SK-N-SH (cell line): ENCODE results near the gene DCUN1D1.

Experiments used
- ELF1 ChIP-seq: IDR thresholded peaks from 2 replicates; pipeline ENCODE4 v1.4.0; 2012
- EP300 ChIP-seq, 2 experiments: IDR thresholded peaks; 2 replicates each; pipeline versions ENCODE4 v1.4.0 to v1.6.1; 2012; ENCODE audit warnings: borderline replicate concordance in 1 of 2, low read depth in 1 of 2, low read length in 1 of 2
- EZH2phosphoT487 ChIP-seq: fragments of 200-600 bp; sonication (generic); IDR thresholded peaks from 2 replicates; pipeline ENCODE4 v1.6.1; 2017; ENCODE audit warnings: low read depth, mixed run types, mild to moderate bottlenecking, antibody characterized with exemption, moderate library complexity, borderline replicate concordance
- POLR2AphosphoS5 ChIP-seq: IDR thresholded peaks from 2 replicates; pipeline ENCODE4 v1.6.1; 2012; ENCODE audit warnings: low read depth, low read length
- RAD21 ChIP-seq: IDR thresholded peaks from 2 replicates; pipeline ENCODE4 v1.6.1; 2012; ENCODE audit warnings: mild to moderate bottlenecking, low read length
- RCOR1 ChIP-seq: fragments of 150-350 bp; IDR thresholded peaks from 2 replicates; pipeline ENCODE4 v1.6.1; 2017; ENCODE audit warnings: antibody characterized with exemption, low read length
- TF ChIP-seq, protein P1 (sequence below): fragments of 200-600 bp; sonication (generic); IDR thresholded peaks from 2 replicates; pipeline ENCODE4 v1.6.1; 2017; ENCODE audit warnings: antibody characterized with exemption, mild to moderate bottlenecking, moderate library complexity
- TF ChIP-seq, protein P2 (sequence below): IDR thresholded peaks from 2 replicates; pipeline ENCODE4; 2012
- TF ChIP-seq, protein P3 (sequence below): IDR thresholded peaks from 2 replicates; pipeline ENCODE4 v1.4.0; 2012; ENCODE audit warnings: low read depth

DNA sequence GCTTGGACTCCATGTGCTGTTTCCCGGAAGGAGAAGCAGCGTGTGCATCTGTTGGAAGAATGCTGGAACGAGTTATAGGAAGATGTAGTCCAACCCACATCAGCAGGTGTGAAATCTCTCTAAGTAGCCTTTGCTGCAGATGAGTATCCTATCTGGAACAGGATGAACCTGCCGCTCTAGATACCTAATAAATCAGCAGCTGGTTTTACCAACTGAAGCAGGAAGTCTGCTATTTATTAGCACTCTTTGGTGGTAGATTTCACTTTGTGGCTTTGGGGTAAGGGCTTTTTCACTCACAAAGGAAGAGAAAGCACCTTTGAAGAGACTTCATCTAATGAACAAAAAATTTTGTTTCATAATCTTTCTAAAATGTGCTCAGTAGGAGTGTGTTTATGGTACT lies 66.4 kb downstream of the DCUN1D1 start:
- TF ChIP-seq, protein P1, sequence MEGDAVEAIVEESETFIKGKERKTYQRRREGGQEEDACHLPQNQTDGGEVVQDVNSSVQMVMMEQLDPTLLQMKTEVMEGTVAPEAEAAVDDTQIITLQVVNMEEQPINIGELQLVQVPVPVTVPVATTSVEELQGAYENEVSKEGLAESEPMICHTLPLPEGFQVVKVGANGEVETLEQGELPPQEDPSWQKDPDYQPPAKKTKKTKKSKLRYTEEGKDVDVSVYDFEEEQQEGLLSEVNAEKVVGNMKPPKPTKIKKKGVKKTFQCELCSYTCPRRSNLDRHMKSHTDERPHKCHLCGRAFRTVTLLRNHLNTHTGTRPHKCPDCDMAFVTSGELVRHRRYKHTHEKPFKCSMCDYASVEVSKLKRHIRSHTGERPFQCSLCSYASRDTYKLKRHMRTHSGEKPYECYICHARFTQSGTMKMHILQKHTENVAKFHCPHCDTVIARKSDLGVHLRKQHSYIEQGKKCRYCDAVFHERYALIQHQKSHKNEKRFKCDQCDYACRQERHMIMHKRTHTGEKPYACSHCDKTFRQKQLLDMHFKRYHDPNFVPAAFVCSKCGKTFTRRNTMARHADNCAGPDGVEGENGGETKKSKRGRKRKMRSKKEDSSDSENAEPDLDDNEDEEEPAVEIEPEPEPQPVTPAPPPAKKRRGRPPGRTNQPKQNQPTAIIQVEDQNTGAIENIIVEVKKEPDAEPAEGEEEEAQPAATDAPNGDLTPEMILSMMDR: no peak
- no peak for TF ChIP-seq EZH2phosphoT487
- TF ChIP-seq EP300 (IDR thresholded peaks at IDR 0.05; ENCODE audit: borderline replicate concordance in 1 of 2, low read depth in 1 of 2, low read length in 1 of 2): no peak
- no peak for TF ChIP-seq ELF1
- no peak for TF ChIP-seq RAD21
- TF ChIP-seq, protein P2, sequence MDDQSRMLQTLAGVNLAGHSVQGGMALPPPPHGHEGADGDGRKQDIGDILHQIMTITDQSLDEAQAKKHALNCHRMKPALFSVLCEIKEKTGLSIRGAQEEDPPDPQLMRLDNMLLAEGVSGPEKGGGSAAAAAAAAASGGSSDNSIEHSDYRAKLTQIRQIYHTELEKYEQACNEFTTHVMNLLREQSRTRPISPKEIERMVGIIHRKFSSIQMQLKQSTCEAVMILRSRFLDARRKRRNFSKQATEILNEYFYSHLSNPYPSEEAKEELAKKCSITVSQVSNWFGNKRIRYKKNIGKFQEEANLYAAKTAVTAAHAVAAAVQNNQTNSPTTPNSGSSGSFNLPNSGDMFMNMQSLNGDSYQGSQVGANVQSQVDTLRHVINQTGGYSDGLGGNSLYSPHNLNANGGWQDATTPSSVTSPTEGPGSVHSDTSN: no peak
- no peak for TF ChIP-seq POLR2AphosphoS5
- TF ChIP-seq, protein P3, sequence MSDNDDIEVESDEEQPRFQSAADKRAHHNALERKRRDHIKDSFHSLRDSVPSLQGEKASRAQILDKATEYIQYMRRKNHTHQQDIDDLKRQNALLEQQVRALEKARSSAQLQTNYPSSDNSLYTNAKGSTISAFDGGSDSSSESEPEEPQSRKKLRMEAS: no peak
- TF ChIP-seq RCOR1: no peak
